HG03103 (cell line): Measurements from ENCODE around the gene MUC6.

ENCODE experiments used
- ATAC-seq: cut with Tn5 transposase; IDR thresholded peaks from one replicate; pipeline ENCODE4 v1.9.1; 2021; ENCODE audit warnings: low read depth; ENCODE audit not compliant: unreplicated experiment

The MUC6 gene

GRCh38 chr11:970319-970871 lies 66.1 kb downstream of the MUC6 start:
- ATAC-seq, result no peak

GRCh38 chr11:969651-970205 lies 66.8 kb downstream of the MUC6 start:
- ATAC-seq, result no peak

- ATAC-seq, result no peak
Observed at GRCh38 chr11:968822-969221, 67.7 kb downstream of the MUC6 start.

- no peak for ATAC-seq
Observed at GRCh38 chr11:967995-968751, 68.3 kb downstream of the MUC6 start.

GRCh38 chr11:965206-965775 lies 71.2 kb downstream of the MUC6 start:
- no peak for ATAC-seq

- ATAC-seq, result no peak
Observed at GRCh38 chr11:963852-964251, 72.7 kb downstream of the MUC6 start.
